HepG2 (cell line): ENCODE data around the gene POP5. TPM values are rescaled to one million over a fixed set of nuclear protein-coding genes. Genes with fewer than 3 reads are reported as not detected.
A peak's percentile ranks its signal among the peaks of the same experiment; 100 is the strongest.

Source experiments
- ETV5 ChIP-seq: IDR thresholded peaks from 2 replicates; pipeline ENCODE4 v1.6.1; 2018; ENCODE audit warnings: missing biosample characterization, missing genetic modification reagents, inconsistent platforms, borderline replicate concordance
- GTF2F1 ChIP-seq: fragments of 150-350 bp; IDR thresholded peaks from 2 replicates; pipeline ENCODE4 v1.6.1; 2014; ENCODE audit warnings: low read length
- GZF1 ChIP-seq: sonication (generic); formaldehyde crosslinking; IDR thresholded peaks from 2 replicates; pipeline ENCODE4 v1.5.1; 2020; ENCODE audit warnings: mild to moderate bottlenecking, missing genetic modification reagents
- HNRNPUL1 ChIP-seq: fragments of 200-400 bp; formaldehyde crosslinking; IDR thresholded peaks from 2 replicates; pipeline ENCODE4 v1.6.1; 2017; ENCODE audit warnings: low read depth, mild to moderate bottlenecking, low read length, moderate library complexity
- PAWR ChIP-seq: sonication (generic); formaldehyde crosslinking; IDR thresholded peaks from 2 replicates; pipeline ENCODE4 v1.4.0; 2020; ENCODE audit warnings: missing genetic modification reagents, mild to moderate bottlenecking, borderline replicate concordance
- SAP130 ChIP-seq: IDR thresholded peaks from 2 replicates; pipeline ENCODE4 v1.6.1; 2016; ENCODE audit warnings: low read depth
- SIN3A ChIP-seq: IDR thresholded peaks from 2 replicates; pipeline ENCODE4 v1.6.1; 2011; ENCODE audit warnings: low read depth, mild to moderate bottlenecking, control low read depth, low read length, borderline replicate concordance
- ZNF652 ChIP-seq: IDR thresholded peaks from 2 replicates; pipeline ENCODE4 v1.6.1; 2016; ENCODE audit warnings: low read depth, borderline replicate concordance
- polyA plus RNA-seq, 8 experiments: library from polyadenylated mRNA; depleted of rRNA in 3 of 8; stranded (reverse) in 7 of 8; unstranded in 1 of 8; fragments of >200 nt; fragmentation: Illumina TruSeq in 4 of 8; extraction: Trizol in 4 of 8; gene quantifications; 2 replicates each; pipeline versions ENCODE4 v1.2.1 to v1.2.3, GENCODE V29; 2011 to 2016; ENCODE audit warnings: low read depth in 4 of 8, missing spikeins in 1 of 8, mixed read lengths in 1 of 8; ENCODE audit not compliant: insufficient read depth in 1 of 8
- total RNA-seq, 5 experiments: library from RNA; depleted of rRNA; stranded (reverse); fragments of >200 nt; fragmentation: Illumina TruSeq; extraction: Trizol; gene quantifications; 2 replicates each; pipeline ENCODE4 v1.2.3, GENCODE V29; 2016; ENCODE audit warnings: low read depth in 1 of 5
- TF ChIP-seq, protein P1 (sequence below): sonication (generic); formaldehyde crosslinking; IDR thresholded peaks from 2 replicates; pipeline ENCODE4 v1.4.0; 2020; ENCODE audit warnings: missing genetic modification reagents
- TF ChIP-seq, protein P2 (sequence below): sonication (generic); formaldehyde crosslinking; IDR thresholded peaks from 2 replicates; pipeline ENCODE4 v1.4.0; 2020; ENCODE audit warnings: mild to moderate bottlenecking, missing genetic modification reagents, borderline replicate concordance
- TF ChIP-seq, protein P3 (sequence below): IDR thresholded peaks from 2 replicates; pipeline ENCODE4 v1.6.1; 2016; ENCODE audit warnings: low read depth, control low read depth
- TF ChIP-seq, protein P4 (sequence below): sonication (generic); formaldehyde crosslinking; IDR thresholded peaks from 2 replicates; pipeline ENCODE4 v1.4.0; 2020; ENCODE audit warnings: mild to moderate bottlenecking, missing genetic modification reagents
- TF ChIP-seq, protein P5 (sequence below): sonication (generic); formaldehyde crosslinking; IDR thresholded peaks from 2 replicates; pipeline ENCODE4 v1.4.0; 2020; ENCODE audit warnings: missing genetic modification reagents

POP5 gene
- total and polyA plus RNA-seq, 2 of the 13 experiments (the other 11 are each of a cell fraction or from before 2014, with no cell fraction given), result 45.6 to 61.3 TPM

DNA sequence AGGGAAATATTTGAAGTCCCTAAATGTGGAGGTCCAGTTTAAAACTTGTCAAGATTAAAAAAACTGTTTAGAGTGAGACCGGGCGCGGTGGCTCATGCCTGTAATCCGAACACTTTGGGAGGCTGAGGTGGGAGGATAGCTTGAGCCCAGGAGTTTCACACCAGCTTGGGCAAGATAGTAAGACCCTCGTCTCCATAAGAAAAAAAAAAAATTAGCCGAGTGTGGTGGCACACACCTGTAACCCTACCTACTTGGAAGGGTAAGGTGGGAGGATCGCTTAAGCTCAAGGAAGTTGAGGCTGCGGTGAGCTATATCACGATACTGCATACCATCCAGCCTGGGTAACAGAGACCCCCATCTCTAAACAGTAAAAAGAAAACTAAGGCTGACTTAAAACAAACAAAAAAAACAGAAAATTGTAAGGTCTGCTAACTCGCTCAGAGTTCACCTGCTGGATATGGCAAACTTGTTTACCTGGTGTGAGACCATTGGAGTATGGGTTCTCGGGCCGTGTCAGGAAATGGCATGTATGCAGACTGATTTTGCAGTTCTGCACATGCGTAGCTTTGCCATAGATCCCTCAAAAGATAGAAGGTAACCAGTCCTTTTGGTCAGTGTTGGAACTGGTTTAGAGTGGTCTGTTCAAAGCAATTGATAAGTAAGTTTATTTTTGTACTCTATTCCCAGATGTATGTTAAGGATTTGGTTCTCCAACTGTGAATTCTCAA is 45.0 kb downstream of the POP5 start (continued):
- TF ChIP-seq, protein P1, sequence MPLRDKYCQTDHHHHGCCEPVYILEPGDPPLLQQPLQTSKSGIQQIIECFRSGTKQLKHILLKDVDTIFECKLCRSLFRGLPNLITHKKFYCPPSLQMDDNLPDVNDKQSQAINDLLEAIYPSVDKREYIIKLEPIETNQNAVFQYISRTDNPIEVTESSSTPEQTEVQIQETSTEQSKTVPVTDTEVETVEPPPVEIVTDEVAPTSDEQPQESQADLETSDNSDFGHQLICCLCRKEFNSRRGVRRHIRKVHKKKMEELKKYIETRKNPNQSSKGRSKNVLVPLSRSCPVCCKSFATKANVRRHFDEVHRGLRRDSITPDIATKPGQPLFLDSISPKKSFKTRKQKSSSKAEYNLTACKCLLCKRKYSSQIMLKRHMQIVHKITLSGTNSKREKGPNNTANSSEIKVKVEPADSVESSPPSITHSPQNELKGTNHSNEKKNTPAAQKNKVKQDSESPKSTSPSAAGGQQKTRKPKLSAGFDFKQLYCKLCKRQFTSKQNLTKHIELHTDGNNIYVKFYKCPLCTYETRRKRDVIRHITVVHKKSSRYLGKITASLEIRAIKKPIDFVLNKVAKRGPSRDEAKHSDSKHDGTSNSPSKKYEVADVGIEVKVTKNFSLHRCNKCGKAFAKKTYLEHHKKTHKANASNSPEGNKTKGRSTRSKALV, result no peak
- no peak for TF ChIP-seq PAWR (CRISPR knock-in tag)
- TF ChIP-seq HNRNPUL1, result no peak
- TF ChIP-seq GZF1 (CRISPR knock-in tag), result no peak
- no peak for TF ChIP-seq ZNF652 (CRISPR knock-in tag)
- TF ChIP-seq GTF2F1, result no peak
- TF ChIP-seq, protein P2, sequence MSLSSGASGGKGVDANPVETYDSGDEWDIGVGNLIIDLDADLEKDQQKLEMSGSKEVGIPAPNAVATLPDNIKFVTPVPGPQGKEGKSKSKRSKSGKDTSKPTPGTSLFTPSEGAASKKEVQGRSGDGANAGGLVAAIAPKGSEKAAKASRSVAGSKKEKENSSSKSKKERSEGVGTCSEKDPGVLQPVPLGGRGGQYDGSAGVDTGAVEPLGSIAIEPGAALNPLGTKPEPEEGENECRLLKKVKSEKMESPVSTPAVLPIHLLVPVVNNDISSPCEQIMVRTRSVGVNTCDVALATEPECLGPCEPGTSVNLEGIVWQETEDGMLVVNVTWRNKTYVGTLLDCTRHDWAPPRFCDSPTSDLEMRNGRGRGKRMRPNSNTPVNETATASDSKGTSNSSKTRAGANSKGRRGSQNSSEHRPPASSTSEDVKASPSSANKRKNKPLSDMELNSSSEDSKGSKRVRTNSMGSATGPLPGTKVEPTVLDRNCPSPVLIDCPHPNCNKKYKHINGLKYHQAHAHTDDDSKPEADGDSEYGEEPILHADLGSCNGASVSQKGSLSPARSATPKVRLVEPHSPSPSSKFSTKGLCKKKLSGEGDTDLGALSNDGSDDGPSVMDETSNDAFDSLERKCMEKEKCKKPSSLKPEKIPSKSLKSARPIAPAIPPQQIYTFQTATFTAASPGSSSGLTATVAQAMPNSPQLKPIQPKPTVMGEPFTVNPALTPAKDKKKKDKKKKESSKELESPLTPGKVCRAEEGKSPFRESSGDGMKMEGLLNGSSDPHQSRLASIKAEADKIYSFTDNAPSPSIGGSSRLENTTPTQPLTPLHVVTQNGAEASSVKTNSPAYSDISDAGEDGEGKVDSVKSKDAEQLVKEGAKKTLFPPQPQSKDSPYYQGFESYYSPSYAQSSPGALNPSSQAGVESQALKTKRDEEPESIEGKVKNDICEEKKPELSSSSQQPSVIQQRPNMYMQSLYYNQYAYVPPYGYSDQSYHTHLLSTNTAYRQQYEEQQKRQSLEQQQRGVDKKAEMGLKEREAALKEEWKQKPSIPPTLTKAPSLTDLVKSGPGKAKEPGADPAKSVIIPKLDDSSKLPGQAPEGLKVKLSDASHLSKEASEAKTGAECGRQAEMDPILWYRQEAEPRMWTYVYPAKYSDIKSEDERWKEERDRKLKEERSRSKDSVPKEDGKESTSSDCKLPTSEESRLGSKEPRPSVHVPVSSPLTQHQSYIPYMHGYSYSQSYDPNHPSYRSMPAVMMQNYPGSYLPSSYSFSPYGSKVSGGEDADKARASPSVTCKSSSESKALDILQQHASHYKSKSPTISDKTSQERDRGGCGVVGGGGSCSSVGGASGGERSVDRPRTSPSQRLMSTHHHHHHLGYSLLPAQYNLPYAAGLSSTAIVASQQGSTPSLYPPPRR (CRISPR knock-in tag), result no peak
- TF ChIP-seq SIN3A, result 0 out of 2 replicates have a peak, but pooled peaks have one; percentile 37
- TF ChIP-seq ETV5, result no peak
- peak; percentile 79 for TF ChIP-seq SAP130
- TF ChIP-seq, protein P3, sequence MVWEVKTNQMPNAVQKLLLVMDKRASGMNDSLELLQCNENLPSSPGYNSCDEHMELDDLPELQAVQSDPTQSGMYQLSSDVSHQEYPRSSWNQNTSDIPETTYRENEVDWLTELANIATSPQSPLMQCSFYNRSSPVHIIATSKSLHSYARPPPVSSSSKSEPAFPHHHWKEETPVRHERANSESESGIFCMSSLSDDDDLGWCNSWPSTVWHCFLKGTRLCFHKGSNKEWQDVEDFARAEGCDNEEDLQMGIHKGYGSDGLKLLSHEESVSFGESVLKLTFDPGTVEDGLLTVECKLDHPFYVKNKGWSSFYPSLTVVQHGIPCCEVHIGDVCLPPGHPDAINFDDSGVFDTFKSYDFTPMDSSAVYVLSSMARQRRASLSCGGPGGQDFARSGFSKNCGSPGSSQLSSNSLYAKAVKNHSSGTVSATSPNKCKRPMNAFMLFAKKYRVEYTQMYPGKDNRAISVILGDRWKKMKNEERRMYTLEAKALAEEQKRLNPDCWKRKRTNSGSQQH (CRISPR knock-in tag), result 0 out of 2 replicates have a peak, but pooled peaks have one; percentile 39
- TF ChIP-seq, protein P4, sequence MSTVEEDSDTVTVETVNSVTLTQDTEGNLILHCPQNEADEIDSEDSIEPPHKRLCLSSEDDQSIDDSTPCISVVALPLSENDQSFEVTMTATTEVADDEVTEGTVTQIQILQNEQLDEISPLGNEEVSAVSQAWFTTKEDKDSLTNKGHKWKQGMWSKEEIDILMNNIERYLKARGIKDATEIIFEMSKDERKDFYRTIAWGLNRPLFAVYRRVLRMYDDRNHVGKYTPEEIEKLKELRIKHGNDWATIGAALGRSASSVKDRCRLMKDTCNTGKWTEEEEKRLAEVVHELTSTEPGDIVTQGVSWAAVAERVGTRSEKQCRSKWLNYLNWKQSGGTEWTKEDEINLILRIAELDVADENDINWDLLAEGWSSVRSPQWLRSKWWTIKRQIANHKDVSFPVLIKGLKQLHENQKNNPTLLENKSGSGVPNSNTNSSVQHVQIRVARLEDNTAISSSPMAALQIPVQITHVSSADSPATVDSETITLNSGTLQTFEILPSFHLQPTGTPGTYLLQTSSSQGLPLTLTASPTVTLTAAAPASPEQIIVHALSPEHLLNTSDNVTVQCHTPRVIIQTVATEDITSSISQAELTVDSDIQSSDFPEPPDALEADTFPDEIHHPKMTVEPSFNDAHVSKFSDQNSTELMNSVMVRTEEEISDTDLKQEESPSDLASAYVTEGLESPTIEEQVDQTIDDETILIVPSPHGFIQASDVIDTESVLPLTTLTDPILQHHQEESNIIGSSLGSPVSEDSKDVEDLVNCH (CRISPR knock-in tag), result no peak
- TF ChIP-seq, protein P5, sequence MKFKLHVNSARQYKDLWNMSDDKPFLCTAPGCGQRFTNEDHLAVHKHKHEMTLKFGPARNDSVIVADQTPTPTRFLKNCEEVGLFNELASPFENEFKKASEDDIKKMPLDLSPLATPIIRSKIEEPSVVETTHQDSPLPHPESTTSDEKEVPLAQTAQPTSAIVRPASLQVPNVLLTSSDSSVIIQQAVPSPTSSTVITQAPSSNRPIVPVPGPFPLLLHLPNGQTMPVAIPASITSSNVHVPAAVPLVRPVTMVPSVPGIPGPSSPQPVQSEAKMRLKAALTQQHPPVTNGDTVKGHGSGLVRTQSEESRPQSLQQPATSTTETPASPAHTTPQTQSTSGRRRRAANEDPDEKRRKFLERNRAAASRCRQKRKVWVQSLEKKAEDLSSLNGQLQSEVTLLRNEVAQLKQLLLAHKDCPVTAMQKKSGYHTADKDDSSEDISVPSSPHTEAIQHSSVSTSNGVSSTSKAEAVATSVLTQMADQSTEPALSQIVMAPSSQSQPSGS (CRISPR knock-in tag), result no peak
